HG03097 (cell line): ENCODE data around the gene PKM.

Experiments used
- ATAC-seq: cut with Tn5 transposase; IDR thresholded peaks from one replicate; pipeline ENCODE4 v1.9.1; 2021; ENCODE audit not compliant: unreplicated experiment, low FRiP score

PKM gene

GRCh38 chr15:72202302-72202701 is 28.7 kb downstream of the PKM start:
- ATAC-seq: no peak

GRCh38 chr15:72201391-72201921 is 29.5 kb downstream of the PKM start:
- ATAC-seq: no peak

- no peak for ATAC-seq
Measured at GRCh38 chr15:72200395-72201237, 30.4 kb downstream of the PKM start.

- no peak for ATAC-seq
Measured at GRCh38 chr15:72199721-72200212, 31.2 kb downstream of the PKM start.

GRCh38 chr15:72199205-72199515 is 31.8 kb downstream of the PKM start:
- no peak for ATAC-seq

- ATAC-seq: no peak
Measured at GRCh38 chr15:72198356-72199204, 32.4 kb downstream of the PKM start.

- ATAC-seq: no peak
Measured at GRCh38 chr15:72197460-72198355, 33.3 kb downstream of the PKM start, which contains the start of gene GRAMD2A. TSS of gene GRAMD2A (minus strand) at chr15:72197787.

GRCh38 chr15:72197041-72197459 is 33.9 kb downstream of the PKM start:
- no peak for ATAC-seq

GRCh38 chr15:72196409-72197040 is 34.5 kb downstream of the PKM start:
- no peak for ATAC-seq

- no peak for ATAC-seq
Measured at GRCh38 chr15:72195101-72195511, 35.9 kb downstream of the PKM start.

GRCh38 chr15:72193836-72194396 is 37.1 kb downstream of the PKM start:
- ATAC-seq: no peak

GRCh38 chr15:72192416-72192815 is 38.6 kb downstream of the PKM start:
- no peak for ATAC-seq

- no peak for ATAC-seq
Measured at GRCh38 chr15:72189250-72189902, 41.6 kb downstream of the PKM start.

GRCh38 chr15:72184165-72184811 is 46.7 kb downstream of the PKM start:
- no peak for ATAC-seq

GRCh38 chr15:72183781-72184164 is 47.2 kb downstream of the PKM start:
- ATAC-seq: no peak

- ATAC-seq: no peak
Measured at GRCh38 chr15:72182673-72183072, 48.3 kb downstream of the PKM start.

GRCh38 chr15:72182244-72182643 is 48.7 kb downstream of the PKM start:
- no peak for ATAC-seq

GRCh38 chr15:72180761-72181324 is 50.1 kb downstream of the PKM start:
- no peak for ATAC-seq
